K562 (cell line): ENCODE results near the gene EPN3. TPM values are rescaled to one million over a fixed set of nuclear protein-coding genes. Genes with fewer than 3 reads are reported as not detected.
A peak's percentile ranks its signal among the peaks of the same experiment; 100 is the strongest.

Source experiments
- ATAC-seq: fragments of 200-7000 bp; cut with Tn5 transposase; 3 replicates; pipeline ENCODE4 v1.9.1; 2020; ENCODE audit warnings: moderate library complexity
- BruUV-seq: library from RNA; stranded (reverse); fragments of 400-500 nt; replicated peaks from 2 replicates; lab custom pipeline; 2021; lab: Mats Ljungman, UMichigan
- CTCF ChIA-PET: fragments of 300-600 bp; formaldehyde crosslinking; extraction: SDS; loops from one replicate; lab custom pipeline; 2021; ENCODE audit warnings: low intra/inter-chr PET ratio; lab: Yijun Ruan, JAX
- POLR2A ChIA-PET: fragments of 300-600, 350-650 bp; sonication (Branson Sonifier 250); formaldehyde crosslinking; extraction: SDS; loops from one replicate; lab custom pipeline; 2021; ENCODE audit warnings: antibody characterized with exemption, inconsistent platforms; lab: Yijun Ruan, JAX
- DNase-seq, 4 experiments: peaks; one replicate each; pipeline versions ENCODE4 v3.0.0 to v3.0.0-alpha.2; 2011 to 2018; ENCODE audit warnings: low spot score in 3 of 4, mixed read lengths in 3 of 4; ENCODE audit errors: extremely low read depth in 1 of 4
- FAIRE-seq: peaks from 2 replicates; lab custom pipeline; 2011; peaks lifted over from hg19 to GRCh38; lab: Jason Lieb, UNC
- H2AFZ ChIP-seq: 2 replicates; pipeline ENCODE4 v1.6.0; 2011; ENCODE audit warnings: low read depth, low read length, control low read depth, inconsistent platforms
- H3K27ac ChIP-seq: fragments of 200-600 bp; 3 replicates; pipeline ENCODE4 v1.8.0; 2011; ENCODE audit warnings: low read depth, mild to moderate bottlenecking, control low read depth, inconsistent platforms, low read length, moderate library complexity, mixed read lengths; ENCODE audit errors: extremely low read depth
- H3K27me3 ChIP-seq, 2 experiments: fragments of 300-600 bp in 1 of 2; 2 replicates in 1 of 2; 3 replicates in 1 of 2; pipeline versions ENCODE4 v1.6.0 to v1.8.0; 2011; ENCODE audit warnings: inconsistent platforms in 2 of 2, low read length in 2 of 2, mild to moderate bottlenecking in 1 of 2, mixed read lengths in 1 of 2, moderate library complexity in 1 of 2; ENCODE audit not compliant: control insufficient read depth in 2 of 2, insufficient read depth in 2 of 2
- H3K36me3 ChIP-seq: fragments of 300-600 bp; 3 replicates; pipeline ENCODE4 v1.8.0; 2011; ENCODE audit warnings: mild to moderate bottlenecking, low read length, inconsistent platforms; ENCODE audit not compliant: control insufficient read depth, insufficient read depth
- H3K4me1 ChIP-seq, 2 experiments: fragments of 200-600 bp in 1 of 2; replicated peaks in 1 of 2; 2 replicates in 1 of 2; 3 replicates in 1 of 2; pipeline versions ENCODE4 v1.5.1 to v1.8.0; 2011; ENCODE audit warnings: inconsistent platforms in 2 of 2, low read length in 2 of 2, mild to moderate bottlenecking in 1 of 2, mixed read lengths in 1 of 2, moderate library complexity in 1 of 2; ENCODE audit not compliant: control insufficient read depth in 2 of 2, insufficient read depth in 2 of 2
- H3K4me2 ChIP-seq: 2 replicates; pipeline ENCODE4 v1.6.1; 2011; ENCODE audit warnings: low read length, control low read depth, inconsistent platforms, mixed read lengths; ENCODE audit not compliant: insufficient read depth
- H3K4me3 ChIP-seq: fragments of 200-600 bp; sonication (generic), shearing (Covaris generic); 2 replicates; pipeline ENCODE4 v1.5.1; 2016; ENCODE audit warnings: control low read depth, inconsistent platforms
- H3K79me2 ChIP-seq: fragments of 200-600 bp; 3 replicates; pipeline ENCODE4 v1.8.0; 2011; ENCODE audit warnings: low read length, inconsistent platforms; ENCODE audit not compliant: control insufficient read depth, insufficient read depth
- H3K9ac ChIP-seq, 2 experiments: 2 replicates each; pipeline versions ENCODE4 v1.6.0 to v1.6.1; 2011; ENCODE audit warnings: low read depth in 2 of 2, low read length in 2 of 2, control low read depth in 1 of 2, inconsistent platforms in 1 of 2, mild to moderate bottlenecking in 1 of 2, mixed read lengths in 1 of 2; ENCODE audit not compliant: insufficient read depth in 1 of 2
- H3K9me1 ChIP-seq: one replicate; pipeline ENCODE4 v1.6.0; 2011; ENCODE audit warnings: inconsistent platforms, mild to moderate bottlenecking, low read length, moderate library complexity; ENCODE audit not compliant: control insufficient read depth, insufficient read depth
- H3K9me3 ChIP-seq: replicated peaks from 2 replicates; pipeline ENCODE4 v1.5.1; 2011; ENCODE audit warnings: low read depth, low read length, inconsistent platforms; ENCODE audit not compliant: control insufficient read depth, insufficient read depth
- H4K20me1 ChIP-seq: replicated peaks from 2 replicates; pipeline ENCODE4 v1.6.1; 2011; ENCODE audit warnings: low read length, inconsistent platforms, mixed read lengths; ENCODE audit not compliant: control insufficient read depth, insufficient read depth
- ADNP ChIP-seq: fragments of 200-800 bp; sonication (Bioruptor generic); IDR thresholded peaks from 2 replicates; pipeline ENCODE4 v1.6.1; 2016; ENCODE audit warnings: missing genetic modification characterization, missing compliant biosample characterization
- BMI1 ChIP-seq: fragments of 150-350 bp; IDR thresholded peaks from 2 replicates; pipeline ENCODE4 v1.6.1; 2014; ENCODE audit warnings: low read length
- DIDO1 ChIP-seq: fragments of 450-650 bp; IDR thresholded peaks from 2 replicates; pipeline ENCODE4 v1.6.1; 2016; ENCODE audit warnings: low read depth, missing biosample characterization, missing genetic modification characterization
- E2F3 ChIP-seq: fragments of 250-450 bp; sonication (Bioruptor Pico); IDR thresholded peaks from 2 replicates; pipeline ENCODE4 v1.4.0; 2020; ENCODE audit warnings: mild to moderate bottlenecking
- NCOR1 ChIP-seq: fragments of 450-650 bp; IDR thresholded peaks from 2 replicates; pipeline ENCODE4 v1.6.1; 2016; ENCODE audit warnings: mild to moderate bottlenecking, moderate library complexity
- NFE2 ChIP-seq: IDR thresholded peaks from 2 replicates; pipeline ENCODE4 v1.6.1; 2014; ENCODE audit warnings: antibody characterized with exemption, low read depth
- POLR2A ChIP-seq: fragments of 450-650 bp; conservative IDR thresholded peaks from 2 replicates; pipeline ENCODE4 v1.6.1; 2016
- PRDM10 ChIP-seq: fragments of 450-650 bp; IDR thresholded peaks from 2 replicates; pipeline ENCODE4 v1.6.1; 2018; ENCODE audit not compliant: partially characterized antibody
- SNRNP70 ChIP-seq: fragments of 200-400 bp; formaldehyde crosslinking; optimal IDR thresholded peaks from 2 replicates; pipeline ENCODE3; 2017; ENCODE audit warnings: low read depth, low read length
- USF2 ChIP-seq: sonication (generic); formaldehyde crosslinking; IDR thresholded peaks from 2 replicates; pipeline ENCODE4 v1.5.0; 2020; ENCODE audit warnings: missing genetic modification reagents
- YY1 ChIP-seq, 3 experiments: IDR thresholded peaks; 2 replicates each; pipeline ENCODE4 v1.6.1; 2011; ENCODE audit warnings: low read length in 2 of 3, mild to moderate bottlenecking in 2 of 3, moderate library complexity in 2 of 3, borderline replicate concordance in 1 of 3, control low read depth in 1 of 3, low read depth in 1 of 3; ENCODE audit not compliant: insufficient read depth in 3 of 3, insufficient replicate concordance in 2 of 3, control insufficient read depth in 1 of 3, insufficient read length in 1 of 3; ENCODE audit errors: extremely low read depth in 1 of 3
- ZHX1 ChIP-seq: fragments of 150-350 bp; conservative IDR thresholded peaks from 2 replicates; pipeline ENCODE4 v1.6.1; 2014; ENCODE audit warnings: low read length
- WGBS: fragments of 100-300 bp; shearing (Covaris generic); methylation state at CpG from one replicate; pipeline ENCODE4 v1.1.6; 2016; ENCODE audit warnings: low coverage, mixed read lengths; ENCODE audit not compliant: insufficient coverage; ENCODE audit errors: missing lambda C conversion rate; 5-methylcytosine and 5-hydroxymethylcytosine counted together
- in situ Hi-C: fragments of 300-500 bp; cut with MboI; formaldehyde crosslinking; loops from 4 replicates; pipeline ENCODE4 v1.15.0; 2018; ENCODE audit warnings: inconsistent platforms, mixed read lengths
- intact Hi-C: fragments of 100-400 bp; cut with micrococcal nuclease; formaldehyde crosslinking; loops from 2 replicates; pipeline ENCODE4 v1.14.2; 2022
- polyA plus RNA-seq, 8 experiments: library from polyadenylated mRNA; depleted of rRNA in 4 of 8; stranded (reverse) in 5 of 8; unstranded in 3 of 8; fragments of >200 nt; fragmentation: Nextera tagmentation in 2 of 8; fragmentation: Illumina TruSeq in 1 of 8; extraction: Ambion mirVana in 2 of 8; extraction: Trizol in 1 of 8; gene quantifications; 2 replicates each; pipeline versions ENCODE4 v1.2.1 to v1.2.3, GENCODE V29; 2011 to 2014; ENCODE audit warnings: inconsistent platforms in 1 of 8, missing spikeins in 1 of 8
- total RNA-seq, 7 experiments: library from RNA; depleted of rRNA in 6 of 7; stranded (reverse); fragments of >200 nt in 6 of 7; fragmentation: Illumina TruSeq in 2 of 7; extraction: Trizol in 2 of 7; gene quantifications; 2 replicates each; pipeline versions ENCODE4 v1.2.1 to v1.2.3, GENCODE V29; 2011 to 2021; ENCODE audit warnings: low replicate concordance in 1 of 7

The EPN3 gene
- total and polyA plus RNA-seq, 9 of the 15 experiments (the other 6 are each of a cell fraction or from before 2014, with no cell fraction given): 0.16 TPM; not detected in 8

GRCh38 chr17:50565402-50566350 is 33.1 kb downstream of the EPN3 start:
- no peak for ATAC-seq
- WGBS: 6% methylated on average over 6 of the region's 10 CpGs
- Histone ChIP-seq H3K9me1 (no peaks in the 10 kb centered on the region), H3K79me2 (no peaks in the 10 kb centered on the region), H3K9ac (no peak overlapping the region), H3K4me3 (no peak overlapping the region), H3K36me3 (no peaks in the 10 kb centered on the region), H2AFZ (no peak overlapping the region), H3K4me2 (no peak overlapping the region), H3K27me3 (peaks cover 15 to 65% of the 10 kb centered on the region in 2 experiments), H3K27ac (no peak overlapping the region), H3K4me1 (peaks cover 0 to 15% of the 10 kb centered on the region in 2 experiments; a peak in 3 of 5 replicates), H3K9me3 (no peaks in the 10 kb centered on the region), H4K20me1 (peaks cover 19% of the 10 kb centered on the region; the same call in 1 of the 2 replicates)
- DNase-seq: peak in 2 of 4 experiments; percentile 29 to 40
- intact Hi-C loops: no loop called here
- ChIA-PET POLR2A (interaction anchor here (0.6 kb wide), 1 partner anchor 11 kb away, joined by 3 read pairs; no protein-coding TSS in a partner anchor), CTCF (no interaction called here)
- no TSS peak for BruUV-seq
- in situ Hi-C loops: no loop called here
- FAIRE-seq: no peak
- TF ChIP-seq ZHX1: no peak
- no peak for TF ChIP-seq NCOR1
- TF ChIP-seq YY1 (IDR thresholded peaks at IDR 0.05; ENCODE audit: borderline replicate concordance in 1 of 3, control insufficient read depth in 1 of 3, extremely low read depth in 1 of 3, insufficient read depth in 3 of 3, insufficient read length in 1 of 3, insufficient replicate concordance in 2 of 3, low read depth in 1 of 3, low read length in 2 of 3): no peak
- peak; percentile 35 for TF ChIP-seq PRDM10
- 0 out of 2 replicates have a peak, but pooled peaks have one; percentile 62 for TF ChIP-seq BMI1
- TF ChIP-seq USF2 (CRISPR knock-in tag): peak; percentile 37; the same call in 1 of the 2 replicates
- TF ChIP-seq POLR2A: no peak
- TF ChIP-seq SNRNP70: no peak
- no peak for TF ChIP-seq ADNP
- TF ChIP-seq NFE2: no peak
- no peak for TF ChIP-seq E2F3 (CRISPR knock-in tag)
- TF ChIP-seq DIDO1 (tag): no peak
